Activated CD4-positive, alpha-beta memory T cell treated with anti-CD3 and anti-CD28 coated beads, Interleukin-2, amount 10 ng/mL, durations not matched to agents 7 days and 5 days (primary cell): ENCODE data around the gene NOVA2. TPM values are rescaled to one million over a fixed set of nuclear protein-coding genes. Genes with fewer than 3 reads are reported as not detected.

Source experiments
- CTCF ChIA-PET: fragments of 350-600 bp; sonication (Branson Sonifier 250); formaldehyde crosslinking; loops from one replicate; lab custom pipeline; 2021; ENCODE audit warnings: antibody characterized with exemption, inconsistent platforms; lab: Charles Lee
- POLR2A ChIA-PET: fragments of 350-600 bp; sonication (Branson Sonifier 250); formaldehyde crosslinking; loops from one replicate; lab custom pipeline; 2021; ENCODE audit warnings: antibody characterized with exemption; lab: Charles Lee
- DNase-seq: peaks from one replicate; pipeline ENCODE4 v3.0.0-alpha.2; 2020
- H3K27ac Mint-ChIP-seq: one replicate; pipeline ENCODE4 v1.8.0; 2021; ENCODE audit warnings: mild to moderate bottlenecking, mixed read lengths
- H3K27me3 Mint-ChIP-seq: one replicate; pipeline ENCODE4 v1.8.0; 2021; ENCODE audit warnings: mixed read lengths
- H3K36me3 Mint-ChIP-seq: one replicate; pipeline ENCODE4 v1.8.0; 2021; ENCODE audit warnings: low read depth, mixed read lengths
- H3K4me1 Mint-ChIP-seq: one replicate; pipeline ENCODE4 v1.8.0; 2021; ENCODE audit warnings: mixed read lengths
- H3K4me3 Mint-ChIP-seq: one replicate; pipeline ENCODE4 v1.8.0; 2021; ENCODE audit warnings: mild to moderate bottlenecking, mixed read lengths
- H3K9me3 Mint-ChIP-seq: one replicate; pipeline ENCODE4 v1.8.0; 2021; ENCODE audit warnings: mixed read lengths
- total RNA-seq, 2 experiments: library from RNA; stranded (reverse); gene quantifications; one replicate each; pipeline ENCODE4 v1.2.3, GENCODE V29; 2021

The NOVA2 gene
- total RNA-seq, 2 experiments from 2014 or later: 0.15 to 0.30 TPM

DNA sequence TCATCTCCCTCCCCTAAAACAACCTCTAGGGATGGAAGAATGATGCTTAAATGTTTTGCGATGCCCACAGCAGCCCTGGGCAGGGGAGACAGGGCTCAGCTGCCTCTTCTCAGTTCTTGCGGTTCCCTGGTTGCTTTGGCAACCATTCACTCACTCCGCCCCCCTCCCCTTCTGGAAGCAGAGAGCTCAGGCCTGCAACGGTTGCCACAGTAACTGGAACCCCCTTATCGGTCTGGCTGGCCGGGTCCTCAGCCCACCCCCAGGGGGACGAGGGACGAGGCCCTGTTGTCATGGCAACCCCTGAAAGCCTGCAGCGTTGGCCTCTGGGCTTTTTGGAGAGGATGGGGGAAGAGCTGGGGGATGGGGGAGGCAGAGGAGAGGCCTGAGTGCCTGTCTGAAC is 19.5 kb downstream of the NOVA2 start:
- ChIA-PET CTCF (interaction anchor here (0.7 to 0.9 kb wide), 2 partner anchors 10 to 63 kb away, joined by 3 read pairs; no protein-coding TSS in a partner anchor), POLR2A (interaction anchor here (1.0 to 1.4 kb wide), 2 partner anchors 14 to 40 kb away, joined by 3 read pairs; no protein-coding TSS in a partner anchor)
- Mint-ChIP-seq H3K9me3 (no peaks in the 10 kb centered on the region), H3K27ac (no peak overlapping the region), H3K36me3 (no peaks in the 10 kb centered on the region), H3K4me1 (peaks cover 33% of the 10 kb centered on the region), H3K4me3 (no peak overlapping the region), H3K27me3 (peaks cover 26% of the 10 kb centered on the region)
- DNase-seq: no peak

DNA sequence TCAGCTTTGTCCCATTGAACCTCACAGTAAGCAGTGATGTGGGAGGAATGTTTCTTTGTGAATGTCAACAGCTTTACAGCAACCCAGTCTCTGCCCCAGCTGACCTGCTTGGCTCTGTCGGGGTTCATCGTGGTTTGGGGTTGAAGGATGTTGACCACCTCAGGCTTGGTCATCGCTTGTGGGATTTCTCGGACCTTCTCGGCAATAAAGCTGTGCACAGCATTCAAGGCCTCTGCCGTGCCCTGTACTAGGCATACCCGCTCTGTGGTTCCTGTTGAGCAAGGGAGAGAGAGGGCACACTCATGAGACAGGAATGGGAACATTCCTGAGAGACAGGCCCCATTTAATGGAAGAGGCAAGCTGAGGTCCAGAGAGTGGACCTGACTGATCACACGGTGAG is 20.0 kb downstream of the NOVA2 start:
- CTCF ChIA-PET: interaction anchor here (0.9 kb wide), 1 partner anchor 10 kb away, joined by 3 read pairs; no protein-coding TSS in a partner anchor
- no peak overlapping the region for H3K27ac Mint-ChIP-seq

DNA sequence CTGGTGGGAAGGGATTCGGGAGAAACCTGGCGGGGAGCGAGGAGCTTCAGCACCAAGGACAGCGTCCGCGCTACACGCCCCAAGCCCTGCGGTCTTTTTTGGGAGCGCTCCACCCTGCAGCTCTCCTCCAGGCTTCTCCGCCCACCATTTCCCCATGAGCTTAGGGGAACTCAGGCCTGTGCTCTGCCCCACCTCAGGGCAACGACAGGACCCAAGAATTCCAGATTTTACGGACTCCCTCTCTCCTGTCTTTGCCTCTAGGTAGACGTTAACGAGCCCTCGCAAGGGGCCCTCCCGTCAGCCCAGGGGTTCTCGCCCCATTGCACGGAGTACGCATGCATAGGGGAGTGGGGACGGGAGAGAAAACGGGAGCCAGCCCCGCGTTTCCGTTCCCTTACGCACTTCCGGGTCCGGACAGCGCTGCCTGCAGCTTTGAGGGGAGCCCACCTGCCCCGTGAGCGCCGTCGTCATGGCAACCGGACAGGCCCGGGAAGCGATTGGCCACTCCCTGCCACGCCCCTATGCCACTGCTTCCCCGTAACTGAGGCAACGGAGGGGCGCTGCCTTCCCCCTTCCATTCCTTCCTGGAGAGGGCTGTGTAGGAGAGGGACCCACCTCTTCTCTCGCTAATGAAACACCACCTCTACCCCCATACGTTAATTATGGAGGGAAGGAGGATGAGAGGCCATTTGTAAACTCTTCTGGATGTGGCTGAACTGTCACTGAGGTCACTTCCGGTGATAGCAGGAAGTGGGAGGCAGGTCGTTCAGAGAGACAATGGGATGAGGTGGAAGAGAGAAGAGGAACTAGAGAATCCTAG is 20.8 kb downstream of the NOVA2 start:
- Mint-ChIP-seq H3K4me1 (peaks cover 33% of the 10 kb centered on the region), H3K36me3 (no peaks in the 10 kb centered on the region), H3K27me3 (peaks cover 19% of the 10 kb centered on the region), H3K9me3 (no peaks in the 10 kb centered on the region), H3K27ac (no peak overlapping the region), H3K4me3 (peak overlapping the region; percentile 66)
- peak; percentile 58 for DNase-seq
- ChIA-PET POLR2A (interaction anchor here (0.9 to 1.4 kb wide), 3 partner anchors 13 to 49 kb away, joined by 3 to 4 read pairs (median 3); no protein-coding TSS in a partner anchor), CTCF (interaction anchor here (0.9 to 1.2 kb wide), 3 partner anchors 9 to 90 kb away, joined by 3 read pairs; partner anchors contain the start of gene SYMPK)

More for the DNA sequence above, 20.0 kb downstream of the NOVA2 start:
- Mint-ChIP-seq H3K9me3 (no peaks in the 10 kb centered on the region), H3K4me1 (peaks cover 33% of the 10 kb centered on the region), H3K36me3 (no peaks in the 10 kb centered on the region), H3K27me3 (peaks cover 22% of the 10 kb centered on the region), H3K4me3 (peak overlapping the region; percentile 66)
- DNase-seq: no peak
- POLR2A ChIA-PET: interaction anchor here (0.9 to 1.4 kb wide), 3 partner anchors 14 to 41 kb away, joined by 3 read pairs; no protein-coding TSS in a partner anchor

DNA sequence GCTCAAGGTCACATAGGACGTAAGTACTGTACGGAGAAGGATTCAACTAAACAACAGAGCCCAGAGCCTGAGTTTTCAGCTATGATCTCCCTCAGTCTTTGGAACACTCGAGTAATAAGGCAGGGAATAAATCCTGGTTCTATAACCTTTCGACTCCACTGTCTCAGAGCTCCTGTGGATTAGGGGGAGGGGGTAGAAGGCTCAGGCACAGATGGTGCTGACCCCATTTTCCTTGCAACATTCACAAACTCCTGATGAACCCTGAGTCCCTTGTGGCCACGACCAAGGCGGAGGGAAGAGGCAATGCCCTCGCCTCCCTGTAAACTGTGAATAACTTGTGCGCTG is 21.4 kb downstream of the NOVA2 start:
- H3K27ac Mint-ChIP-seq: no peak overlapping the region
- H3K4me1 Mint-ChIP-seq: peaks cover 33% of the 10 kb centered on the region
- CTCF ChIA-PET: interaction anchor here (0.9 to 1.2 kb wide), 3 partner anchors 25 to 89 kb away, joined by 3 to 8 read pairs (median 3); partner anchors contain the start of gene SYMPK
- H3K36me3 Mint-ChIP-seq: no peaks in the 10 kb centered on the region
- H3K4me3 Mint-ChIP-seq: peak overlapping the region; percentile 24
- H3K27me3 Mint-ChIP-seq: peaks cover 19% of the 10 kb centered on the region
- H3K9me3 Mint-ChIP-seq: no peaks in the 10 kb centered on the region
- POLR2A ChIA-PET: interaction anchor here (1.0 kb wide), 1 partner anchor 49 kb away, joined by 4 read pairs; no protein-coding TSS in a partner anchor
- no peak for DNase-seq

DNA sequence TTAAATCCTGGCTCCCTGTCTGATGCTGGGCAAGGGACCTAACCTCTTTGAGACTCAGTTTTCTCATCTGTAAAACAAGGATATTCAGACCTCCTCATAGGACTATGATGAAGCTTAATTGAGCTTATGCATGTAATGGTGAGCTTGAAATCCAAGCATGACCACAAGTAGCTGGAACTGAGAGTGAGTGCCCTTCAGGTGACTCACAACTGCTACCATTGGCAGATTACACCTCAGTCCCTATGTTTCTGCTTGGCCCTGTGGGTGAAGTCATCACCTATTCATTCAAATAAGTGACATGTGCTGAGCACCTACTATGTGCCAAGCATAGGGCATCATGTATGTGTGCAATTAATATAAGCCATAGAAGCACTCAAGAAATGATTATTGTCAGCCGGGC is 25.7 kb downstream of the NOVA2 start:
- Mint-ChIP-seq H3K27me3 (peaks cover 17% of the 10 kb centered on the region), H3K4me3 (no peak overlapping the region), H3K9me3 (no peaks in the 10 kb centered on the region), H3K27ac (no peak overlapping the region), H3K36me3 (no peaks in the 10 kb centered on the region), H3K4me1 (peaks cover 13% of the 10 kb centered on the region)
- CTCF ChIA-PET: no interaction called here
- POLR2A ChIA-PET: no interaction called here
- no peak for DNase-seq

DNA sequence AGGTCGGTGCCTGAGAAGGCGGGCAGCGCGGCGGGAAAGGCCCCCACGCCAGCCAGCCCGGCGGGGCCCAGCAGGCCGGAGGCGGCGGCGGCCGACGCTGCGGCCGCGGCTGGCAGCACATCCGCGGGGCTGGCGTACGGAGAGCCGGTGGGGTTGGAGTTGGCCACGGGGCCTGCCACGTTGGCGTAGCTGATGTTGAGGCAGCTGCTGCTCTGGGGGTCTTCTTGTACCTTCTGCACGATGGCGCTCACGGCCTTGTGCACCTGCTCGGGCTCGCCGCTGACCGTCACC is 33.2 kb downstream of the NOVA2 start:
- no peak for DNase-seq
- Mint-ChIP-seq H3K9me3 (peaks cover 7% of the 10 kb centered on the region), H3K27me3 (peaks cover 29% of the 10 kb centered on the region), H3K36me3 (peaks cover 6% of the 10 kb centered on the region), H3K4me3 (no peak overlapping the region), H3K27ac (no peak overlapping the region), H3K4me1 (peaks cover 11% of the 10 kb centered on the region)
- CTCF ChIA-PET: interaction anchor here (0.6 kb wide), 1 partner anchor 16 kb away, joined by 6 read pairs; no protein-coding TSS in a partner anchor
- POLR2A ChIA-PET: interaction anchor here (1.5 kb wide), 1 partner anchor 13 kb away, joined by 3 read pairs; no protein-coding TSS in a partner anchor

DNA sequence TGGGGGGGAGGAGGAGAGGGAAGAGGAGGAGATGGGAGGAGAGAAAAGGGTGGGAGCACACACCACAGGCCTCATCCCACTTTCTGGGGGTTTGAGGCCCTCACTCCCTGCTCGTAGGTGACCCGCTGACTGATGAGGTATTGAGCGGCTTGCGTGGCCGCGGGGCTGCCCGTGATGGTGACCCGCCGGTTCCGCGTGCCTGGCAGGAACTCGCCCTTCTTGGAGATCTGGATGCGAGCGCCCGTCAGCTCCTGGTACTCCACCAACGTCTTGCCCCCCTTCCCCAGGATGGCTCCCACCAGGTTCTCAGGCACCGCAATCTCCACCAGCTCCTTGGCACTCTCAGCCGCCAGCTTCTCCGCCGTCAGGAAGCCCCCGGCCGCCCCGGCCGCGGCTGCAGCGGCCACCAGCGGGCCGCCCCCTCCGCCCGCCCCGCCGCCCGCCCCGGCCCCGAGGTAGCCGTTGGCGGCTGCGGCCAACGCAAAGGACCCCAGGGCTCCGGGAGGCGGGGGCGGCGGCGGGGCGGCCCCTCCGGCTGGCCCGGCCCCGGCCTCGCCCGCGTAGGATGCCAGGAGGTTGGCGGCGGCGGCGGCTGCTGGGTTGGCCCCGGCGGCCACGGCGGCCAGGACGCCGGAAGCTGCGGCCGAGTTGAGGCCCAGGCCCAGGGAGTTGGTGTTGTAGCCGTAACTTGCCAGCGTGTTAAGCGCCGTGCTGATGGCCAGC is 33.7 kb downstream of the NOVA2 start:
- POLR2A ChIA-PET: interaction anchor here (0.7 to 1.5 kb wide), 2 partner anchors 12 to 14 kb away, joined by 3 read pairs; no protein-coding TSS in a partner anchor
- peaks cover 30% of the 10 kb centered on the region for H3K27me3 Mint-ChIP-seq
- H3K9me3 Mint-ChIP-seq: peaks cover 7% of the 10 kb centered on the region
- H3K36me3 Mint-ChIP-seq: peaks cover 6% of the 10 kb centered on the region
- no peak overlapping the region for H3K27ac Mint-ChIP-seq
- H3K4me3 Mint-ChIP-seq: no peak overlapping the region
- DNase-seq: no peak
- H3K4me1 Mint-ChIP-seq: peaks cover 11% of the 10 kb centered on the region
- CTCF ChIA-PET: interaction anchor here (0.6 kb wide), 1 partner anchor 15 kb away, joined by 6 read pairs; no protein-coding TSS in a partner anchor

DNA sequence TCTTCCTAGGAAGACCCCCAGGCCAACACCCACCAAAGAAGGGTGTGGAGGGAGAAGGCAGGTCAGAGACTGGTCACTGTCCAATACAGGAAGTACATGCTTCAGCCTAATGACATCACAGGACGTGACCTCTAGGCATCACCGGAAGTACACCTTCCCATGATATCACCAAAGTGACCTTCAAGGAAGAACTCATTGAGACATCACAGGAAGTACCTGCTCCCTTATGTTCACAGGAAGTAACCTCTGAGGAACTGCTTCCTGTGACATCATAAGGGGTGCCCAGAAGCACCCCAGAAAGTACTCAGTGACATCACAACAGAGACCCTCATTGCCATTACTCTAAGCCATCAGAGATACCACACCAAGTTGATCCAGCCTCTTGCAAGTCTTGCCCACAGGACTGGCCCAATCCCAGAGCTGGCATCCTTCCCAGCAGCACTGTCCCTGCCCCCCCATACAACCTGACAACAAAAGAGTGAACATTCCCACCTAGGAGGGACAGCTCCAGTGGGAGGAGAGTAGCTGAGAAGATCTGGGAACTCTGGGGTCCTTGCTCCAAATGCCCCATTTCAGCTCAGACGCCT is 34.8 kb downstream of the NOVA2 start:
- DNase-seq: no peak
- peaks cover 6% of the 10 kb centered on the region for H3K36me3 Mint-ChIP-seq
- no peak overlapping the region for H3K27ac Mint-ChIP-seq
- peaks cover 31% of the 10 kb centered on the region for H3K27me3 Mint-ChIP-seq
- ChIA-PET POLR2A (no interaction called here), CTCF (no interaction called here)
- peaks cover 7% of the 10 kb centered on the region for H3K9me3 Mint-ChIP-seq
- H3K4me3 Mint-ChIP-seq: no peak overlapping the region
- H3K4me1 Mint-ChIP-seq: peaks cover 10% of the 10 kb centered on the region

DNA sequence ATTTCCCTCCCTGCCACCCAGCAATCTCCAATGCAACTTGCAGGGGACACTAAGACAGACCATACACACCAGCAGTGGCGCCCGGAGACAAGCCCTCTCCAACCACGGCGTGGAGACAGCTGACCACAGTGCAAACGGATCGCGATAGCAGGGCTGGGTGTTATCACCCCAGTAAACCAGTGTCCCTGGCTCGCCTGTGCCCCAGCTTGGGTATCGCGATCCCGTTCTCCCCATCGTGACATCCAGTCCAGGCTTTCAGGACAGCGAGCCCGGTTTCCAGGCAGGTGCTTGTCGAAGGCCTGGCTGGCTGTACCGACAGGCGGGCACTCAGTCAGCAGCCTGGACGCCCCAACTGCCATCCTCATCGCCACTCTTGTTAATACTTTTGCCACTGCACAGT is 38.4 kb downstream of the NOVA2 start:
- peaks cover 45% of the 10 kb centered on the region for H3K27me3 Mint-ChIP-seq
- H3K4me3 Mint-ChIP-seq: no peak overlapping the region
- peaks cover 7% of the 10 kb centered on the region for H3K9me3 Mint-ChIP-seq
- H3K27ac Mint-ChIP-seq: no peak overlapping the region
- POLR2A ChIA-PET: no interaction called here
- no peak for DNase-seq
- peaks cover 8% of the 10 kb centered on the region for H3K4me1 Mint-ChIP-seq
- H3K36me3 Mint-ChIP-seq: peaks cover 6% of the 10 kb centered on the region
- CTCF ChIA-PET: no interaction called here

DNA sequence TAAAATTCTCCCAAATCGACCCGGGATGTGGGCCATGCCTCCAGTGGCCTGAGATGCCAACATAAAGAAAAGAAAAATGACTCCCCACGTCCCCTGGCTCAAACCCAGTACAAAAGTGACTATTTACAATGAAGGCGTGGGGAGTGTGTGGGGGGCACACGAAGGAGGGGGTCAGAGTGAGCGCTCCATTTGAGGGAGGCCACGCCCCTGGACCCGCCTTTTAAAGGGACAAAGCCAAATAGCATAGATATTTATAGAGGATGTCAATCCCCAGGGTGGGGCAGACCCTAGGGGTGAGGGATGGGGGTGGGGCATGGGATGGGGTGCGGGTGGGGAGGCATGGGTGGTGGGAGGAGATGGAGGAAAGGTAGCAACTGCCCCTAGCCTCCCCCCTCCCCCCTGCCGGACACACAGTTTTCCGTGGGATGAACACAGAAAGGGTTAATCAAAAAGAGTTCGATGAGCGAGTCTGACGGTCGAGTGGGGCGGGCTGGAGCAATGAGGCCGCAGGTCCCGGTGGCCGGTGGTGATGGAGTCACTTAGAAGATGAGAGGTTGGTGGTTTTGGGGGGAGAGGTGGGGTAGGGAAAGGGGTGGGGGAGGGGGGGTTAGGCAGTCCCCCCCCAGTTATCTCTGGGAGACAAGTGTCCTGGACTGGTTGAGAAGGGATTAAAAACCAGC is 39.0 kb downstream of the NOVA2 start:
- ChIA-PET POLR2A (no interaction called here), CTCF (no interaction called here)
- Mint-ChIP-seq H3K4me1 (peaks cover 9% of the 10 kb centered on the region), H3K27ac (no peak overlapping the region), H3K36me3 (peaks cover 6% of the 10 kb centered on the region), H3K9me3 (peaks cover 7% of the 10 kb centered on the region), H3K27me3 (peaks cover 46% of the 10 kb centered on the region), H3K4me3 (no peak overlapping the region)
- no peak for DNase-seq

DNA sequence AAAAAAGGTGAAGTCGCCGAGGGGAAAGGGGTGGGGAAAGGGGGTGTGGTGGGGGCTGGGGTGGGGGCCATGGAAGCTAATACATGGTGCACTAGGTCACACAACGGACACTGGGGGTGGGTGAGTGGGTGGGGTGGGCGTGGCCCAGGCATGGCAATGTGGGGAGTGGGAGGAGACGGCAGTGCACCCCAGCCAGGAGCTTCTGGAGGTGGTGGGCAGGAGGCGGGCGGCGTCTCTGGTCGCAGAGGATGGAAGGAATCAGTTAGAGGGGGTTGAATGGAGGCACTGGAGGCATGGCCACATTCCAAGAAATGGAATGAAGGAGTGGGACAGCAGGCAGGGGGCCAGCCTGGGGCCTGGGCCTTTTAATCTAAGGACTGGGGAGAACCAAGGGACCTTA is 39.9 kb downstream of the NOVA2 start:
- H3K9me3 Mint-ChIP-seq: peaks cover 4% of the 10 kb centered on the region
- no peak overlapping the region for H3K27ac Mint-ChIP-seq
- H3K36me3 Mint-ChIP-seq: peaks cover 3% of the 10 kb centered on the region
- CTCF ChIA-PET: no interaction called here
- DNase-seq: no peak
- H3K4me1 Mint-ChIP-seq: peaks cover 6% of the 10 kb centered on the region
- POLR2A ChIA-PET: no interaction called here
- H3K4me3 Mint-ChIP-seq: no peak overlapping the region
- peaks cover 45% of the 10 kb centered on the region for H3K27me3 Mint-ChIP-seq

DNA sequence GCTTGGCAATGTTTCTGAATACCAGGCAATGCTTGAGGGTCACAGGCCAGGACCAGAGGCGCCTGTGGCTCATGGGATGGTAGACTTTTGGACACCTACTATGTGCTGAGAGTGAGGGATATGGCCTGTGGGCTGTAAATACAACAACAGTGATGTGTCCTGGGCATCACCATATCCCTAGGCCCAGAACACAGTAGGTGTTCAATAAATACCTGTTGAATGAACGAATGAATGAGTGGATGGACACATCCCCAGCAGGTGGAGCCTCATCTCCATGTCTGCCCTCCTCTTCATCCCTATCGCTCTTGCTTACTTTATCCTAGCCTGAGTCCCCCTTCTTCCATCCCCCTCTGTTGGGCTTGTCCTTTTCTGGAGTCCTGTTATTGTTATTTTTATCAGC is 42.6 kb downstream of the NOVA2 start:
- no peak overlapping the region for H3K27ac Mint-ChIP-seq
- DNase-seq: no peak

More for the DNA sequence above, 42.6 kb downstream of the NOVA2 start:
- CTCF ChIA-PET: interaction anchor here (1.2 to 1.5 kb wide), 2 partner anchors 12 to 28 kb away, joined by 3 to 6 read pairs; partner anchors contain the start of gene MYPOP
- H3K4me1 Mint-ChIP-seq: peaks cover 16% of the 10 kb centered on the region
- no peak overlapping the region for H3K4me3 Mint-ChIP-seq
- H3K36me3 Mint-ChIP-seq: no peaks in the 10 kb centered on the region
- POLR2A ChIA-PET: no interaction called here
- peaks cover 37% of the 10 kb centered on the region for H3K27me3 Mint-ChIP-seq
- H3K9me3 Mint-ChIP-seq: no peaks in the 10 kb centered on the region
